Suprapubic skin (tissue), 4 donors: ENCODE measurements around the gene ZNF786.

ENCODE experiments used
- CTCF ChIP-seq, 2 donors: fragments of 200-600 bp in 1 of 2; fragments of 450-650 bp in 1 of 2; sonication (generic) in 1 of 2; IDR thresholded peaks; one replicate each; pipeline ENCODE4 v1.5.1; 2016 to 2019; ENCODE audit warnings: antibody characterized with exemption in 2 of 2, mild to moderate bottlenecking in 1 of 2, moderate library complexity in 1 of 2
- EP300 ChIP-seq: sonication (generic); formaldehyde crosslinking; IDR thresholded peaks from one replicate; pipeline ENCODE4 v1.6.1; 2017; ENCODE audit warnings: antibody characterized with exemption
- POLR2A ChIP-seq, 2 donors: fragments of 450-650 bp; IDR thresholded peaks; one replicate each; pipeline ENCODE4 v1.6.1; 2017; ENCODE audit warnings: antibody characterized with exemption in 2 of 2, mild to moderate bottlenecking in 2 of 2, moderate library complexity in 2 of 2
- POLR2AphosphoS5 ChIP-seq, 3 donors: sonication (generic); formaldehyde crosslinking; IDR thresholded peaks; one replicate each; pipeline ENCODE4 v1.6.1; 2017; ENCODE audit warnings: antibody characterized with exemption in 3 of 3

- TF ChIP-seq CTCF (IDR thresholded peaks at IDR 0.05): no peak
- TF ChIP-seq POLR2AphosphoS5 (IDR thresholded peaks at IDR 0.05): no peak
- TF ChIP-seq POLR2A (IDR thresholded peaks at IDR 0.05): no peak
- TF ChIP-seq EP300: no peak
These were observed 12.1 kb upstream of the ZNF786 start for GRCh38 chr7:149102666-149103065.
